Activated CD8-positive, alpha-beta T cell treated with anti-CD3 and anti-CD28 coated beads for 36 hours (primary cell): ENCODE results near the gene OR10A3. TPM values are rescaled to one million over a fixed set of nuclear protein-coding genes. Genes with fewer than 3 reads are reported as not detected.

ENCODE experiments used
- ATAC-seq: fragments of 200-7000 bp; cut with Tn5 transposase; one replicate; pipeline ENCODE4 v1.10.0; 2021; ENCODE audit warnings: mild to moderate bottlenecking, moderate library complexity
- CTCF ChIA-PET: fragments of 350-600 bp; sonication (Branson Sonifier 250); formaldehyde crosslinking; loops from one replicate; lab custom pipeline; 2021; ENCODE audit warnings: antibody characterized with exemption; lab: Charles Lee
- POLR2A ChIA-PET: fragments of 350-600 bp; sonication (Branson Sonifier 250); formaldehyde crosslinking; loops from one replicate; lab custom pipeline; 2021; ENCODE audit warnings: antibody characterized with exemption; lab: Charles Lee
- DNase-seq: peaks from one replicate; pipeline ENCODE4 v3.0.0-alpha.2; 2020
- H3K27ac Mint-ChIP-seq: one replicate; pipeline ENCODE4 v1.8.0; 2021; ENCODE audit warnings: mild to moderate bottlenecking, mixed read lengths
- H3K27me3 Mint-ChIP-seq: one replicate; pipeline ENCODE4 v1.8.0; 2021; ENCODE audit warnings: mixed read lengths
- H3K36me3 Mint-ChIP-seq: one replicate; pipeline ENCODE4 v1.8.0; 2021; ENCODE audit warnings: low read depth, mixed read lengths
- H3K4me1 Mint-ChIP-seq: one replicate; pipeline ENCODE4 v1.8.0; 2021; ENCODE audit warnings: low read depth, mixed read lengths
- H3K4me3 Mint-ChIP-seq: one replicate; pipeline ENCODE4 v1.8.0; 2021; ENCODE audit warnings: mild to moderate bottlenecking, moderate library complexity, mixed read lengths
- H3K9me3 Mint-ChIP-seq: one replicate; pipeline ENCODE4 v1.8.0; 2021; ENCODE audit warnings: mixed read lengths
- CTCF ChIP-seq: fragments of 200-600 bp; IDR thresholded peaks from one replicate; pipeline ENCODE4 v1.8.0; 2022; ENCODE audit warnings: antibody characterized with exemption, mild to moderate bottlenecking
- intact Hi-C: fragments of 100-400 bp; cut with micrococcal nuclease; formaldehyde crosslinking; loops from one replicate; pipeline ENCODE4 v1.10.0; 2022
- total RNA-seq, 2 experiments: library from RNA; stranded (reverse); gene quantifications; one replicate each; pipeline ENCODE4 v1.2.3, GENCODE V29; 2021

Gene OR10A3
- total RNA-seq, 2 experiments from 2014 or later, result not detected

- Mint-ChIP-seq H3K27me3 (peaks cover 11% of the 10 kb centered on the region), H3K4me1 (no peaks in the 10 kb centered on the region), H3K4me3 (no peak overlapping the region), H3K36me3 (no peaks in the 10 kb centered on the region), H3K9me3 (no peaks in the 10 kb centered on the region), H3K27ac (no peak overlapping the region)
- CTCF ChIA-PET, result interaction anchor here (1.9 kb wide), 1 partner anchor 11 kb away, joined by 4 read pairs; no protein-coding TSS in a partner anchor
- intact Hi-C loops, result no loop called here
- no peak for DNase-seq
- no peak for TF ChIP-seq CTCF
- POLR2A ChIA-PET, result no interaction called here
- ATAC-seq, result no peak
Measured at GRCh38 chr11:7903940-7904339, 37.6 kb downstream of the OR10A3 start.

- POLR2A ChIA-PET, result no interaction called here
- ATAC-seq (no peak), DNase-seq (no peak)
- no peak for TF ChIP-seq CTCF
- CTCF ChIA-PET, result interaction anchor here (1.2 kb wide), 1 partner anchor 9 kb away, joined by 3 read pairs; no protein-coding TSS in a partner anchor
- Mint-ChIP-seq H3K4me3 (no peak overlapping the region), H3K27me3 (peaks cover 5% of the 10 kb centered on the region), H3K27ac (no peak overlapping the region), H3K9me3 (no peaks in the 10 kb centered on the region), H3K36me3 (no peaks in the 10 kb centered on the region), H3K4me1 (no peaks in the 10 kb centered on the region)
- intact Hi-C loops, result no loop called here
Measured at GRCh38 chr11:7901319-7901854, 40.1 kb downstream of the OR10A3 start.

GRCh38 chr11:7900686-7901085 is 40.8 kb downstream of the OR10A3 start:
- CTCF ChIA-PET, result no interaction called here
- POLR2A ChIA-PET, result no interaction called here
- H3K36me3 Mint-ChIP-seq, result no peaks in the 10 kb centered on the region
- ATAC-seq (no peak), DNase-seq (no peak)
- no peaks in the 10 kb centered on the region for H3K4me1 Mint-ChIP-seq
- no peak overlapping the region for H3K27ac Mint-ChIP-seq
- intact Hi-C loops, result no loop called here
- no peaks in the 10 kb centered on the region for H3K9me3 Mint-ChIP-seq
- no peak overlapping the region for H3K4me3 Mint-ChIP-seq
- no peak for TF ChIP-seq CTCF
- H3K27me3 Mint-ChIP-seq, result peaks cover 5% of the 10 kb centered on the region

- H3K27me3 Mint-ChIP-seq, result peaks cover 5% of the 10 kb centered on the region
- ATAC-seq (no peak), DNase-seq (no peak)
- intact Hi-C loops, result loop anchor here (10.0 kb wide), 1 partner anchor 195 kb away; no protein-coding TSS in a partner anchor
- H3K9me3 Mint-ChIP-seq, result no peaks in the 10 kb centered on the region
- no peak for TF ChIP-seq CTCF
- H3K4me1 Mint-ChIP-seq, result no peaks in the 10 kb centered on the region
- CTCF ChIA-PET, result no interaction called here
- no peak overlapping the region for H3K4me3 Mint-ChIP-seq
- no peak overlapping the region for H3K27ac Mint-ChIP-seq
- POLR2A ChIA-PET, result no interaction called here
- H3K36me3 Mint-ChIP-seq, result no peaks in the 10 kb centered on the region
Measured at GRCh38 chr11:7899418-7899817, 42.1 kb downstream of the OR10A3 start.

GRCh38 chr11:7898666-7899283 is 42.7 kb downstream of the OR10A3 start:
- H3K27ac Mint-ChIP-seq, result no peak overlapping the region
- H3K36me3 Mint-ChIP-seq, result no peaks in the 10 kb centered on the region
- no peak overlapping the region for H3K4me3 Mint-ChIP-seq
- no peaks in the 10 kb centered on the region for H3K4me1 Mint-ChIP-seq
- ChIA-PET CTCF (no interaction called here), POLR2A (no interaction called here)
- DNase-seq (no peak), ATAC-seq (no peak)
- H3K27me3 Mint-ChIP-seq, result peaks cover 5% of the 10 kb centered on the region
- H3K9me3 Mint-ChIP-seq, result no peaks in the 10 kb centered on the region
- TF ChIP-seq CTCF, result no peak
- intact Hi-C loops, result loop anchor here (10.0 kb wide), 1 partner anchor 196 kb away; no protein-coding TSS in a partner anchor
